WTC11 (cell line): Measurements from ENCODE around the gene RIPPLY3. TPM values are rescaled to one million over a fixed set of nuclear protein-coding genes. Genes with fewer than 3 reads are reported as not detected.

Experiments used
- ATAC-seq: fragments of 200-7000 bp; cut with Tn5 transposase; 2 replicates; pipeline ENCODE4 v1.10.0; 2021; ENCODE audit warnings: mild to moderate bottlenecking, moderate library complexity
- CTCF ChIA-PET: fragments of 300-600 bp; sonication (Branson Sonifier 250); formaldehyde crosslinking; loops from one replicate; lab custom pipeline; 2021; ENCODE audit warnings: antibody characterized with exemption; lab: Charles Lee
- POLR2A ChIA-PET: fragments of 350-600 bp; sonication (Branson Sonifier 250); formaldehyde crosslinking; loops from one replicate; lab custom pipeline; 2021; ENCODE audit warnings: antibody characterized with exemption; lab: Charles Lee
- DNase-seq: peaks from one replicate; pipeline ENCODE4 v3.0.0; 2021; ENCODE audit warnings: low spot score
- H3K27ac Mint-ChIP-seq: 2 replicates; pipeline ENCODE4 v1.8.0; 2021; ENCODE audit warnings: mixed read lengths
- H3K27me3 Mint-ChIP-seq: 2 replicates; pipeline ENCODE4 v1.8.0; 2021; ENCODE audit warnings: low read depth, mild to moderate bottlenecking, moderate library complexity, mixed read lengths
- H3K36me3 Mint-ChIP-seq: 2 replicates; pipeline ENCODE4 v1.8.0; 2021; ENCODE audit warnings: mixed read lengths
- H3K4me1 Mint-ChIP-seq: 2 replicates; pipeline ENCODE4 v1.8.0; 2022; ENCODE audit warnings: mixed read lengths
- H3K4me3 Mint-ChIP-seq: 2 replicates; pipeline ENCODE4 v1.8.0; 2021; ENCODE audit warnings: mild to moderate bottlenecking, moderate library complexity, mixed read lengths
- H3K9me3 Mint-ChIP-seq: 2 replicates; pipeline ENCODE4 v1.8.0; 2021; ENCODE audit warnings: mixed read lengths
- CREM ChIP-seq: sonication (generic); formaldehyde crosslinking; IDR thresholded peaks from 2 replicates; pipeline ENCODE4 v1.8.1; 2022; ENCODE audit warnings: mild to moderate bottlenecking, missing genetic modification reagents, moderate library complexity
- FOXJ3 ChIP-seq: sonication (generic); formaldehyde crosslinking; IDR thresholded peaks from 2 replicates; pipeline ENCODE4 v1.9.0; 2021; ENCODE audit warnings: missing genetic modification reagents, mild to moderate bottlenecking, borderline replicate concordance
- GRHL2 ChIP-seq: fragments of 250-450 bp; sonication (Bioruptor Pico); IDR thresholded peaks from 2 replicates; pipeline ENCODE4 v1.8.0; 2022; ENCODE audit warnings: mild to moderate bottlenecking, moderate library complexity; ENCODE audit not compliant: insufficient replicate concordance, severe bottlenecking
- JUN ChIP-seq: sonication (generic); formaldehyde crosslinking; IDR thresholded peaks from 2 replicates; pipeline ENCODE4 v1.8.0; 2023; ENCODE audit warnings: mild to moderate bottlenecking, missing genetic modification reagents
- NR1H2 ChIP-seq: sonication (generic); formaldehyde crosslinking; IDR thresholded peaks from 2 replicates; pipeline ENCODE4 v1.9.0; 2021; ENCODE audit warnings: mild to moderate bottlenecking, moderate library complexity, missing genetic modification reagents
- NR2C2 ChIP-seq: sonication (generic); formaldehyde crosslinking; IDR thresholded peaks from 2 replicates; pipeline ENCODE4 v1.8.0; 2022; ENCODE audit warnings: mild to moderate bottlenecking, missing genetic modification reagents
- SMAD4 ChIP-seq: sonication (generic); formaldehyde crosslinking; IDR thresholded peaks from 2 replicates; pipeline ENCODE4 v1.8.0; 2022; ENCODE audit warnings: mild to moderate bottlenecking, missing genetic modification reagents
- SOX15 ChIP-seq: fragments of 250-450 bp; sonication (Bioruptor Pico); IDR thresholded peaks from 2 replicates; pipeline ENCODE4 v1.9.0; 2021; ENCODE audit warnings: mild to moderate bottlenecking
- TEAD1 ChIP-seq: sonication (generic); formaldehyde crosslinking; IDR thresholded peaks from 2 replicates; pipeline ENCODE4 v1.8.0; 2022; ENCODE audit warnings: mild to moderate bottlenecking, missing genetic modification reagents
- ZNF263 ChIP-seq: sonication (generic); formaldehyde crosslinking; IDR thresholded peaks from 2 replicates; pipeline ENCODE4 v1.8.1; 2022; ENCODE audit warnings: low read depth, mild to moderate bottlenecking, moderate library complexity, missing genetic modification reagents
- total RNA-seq: library from RNA; stranded (reverse); gene quantifications from 3 replicates; pipeline ENCODE4 v1.2.3, GENCODE V29; 2021
- TF ChIP-seq, protein P1 (sequence below): sonication (generic); formaldehyde crosslinking; IDR thresholded peaks from 2 replicates; pipeline ENCODE4 v1.8.1; 2022; ENCODE audit warnings: missing genetic modification reagents, borderline replicate concordance
- TF ChIP-seq, protein P2 (sequence below): sonication (generic); formaldehyde crosslinking; conservative IDR thresholded peaks from 2 replicates; pipeline ENCODE4 v1.8.1; 2023; ENCODE audit warnings: mild to moderate bottlenecking, low read depth, missing genetic modification reagents, moderate library complexity
- TF ChIP-seq, protein P3 (sequence below): sonication (generic); formaldehyde crosslinking; IDR thresholded peaks from 2 replicates; pipeline ENCODE4 v1.8.1; 2022; ENCODE audit warnings: low read depth, missing genetic modification reagents, borderline replicate concordance
- TF ChIP-seq, protein P4 (sequence below): fragments of 250-450 bp; sonication (Bioruptor Pico); IDR thresholded peaks from 2 replicates; pipeline ENCODE4 v1.8.0; 2021; ENCODE audit warnings: mild to moderate bottlenecking
- TF ChIP-seq, protein P5 (sequence below): fragments of 250-450 bp; sonication (Bioruptor Pico); IDR thresholded peaks from 2 replicates; pipeline ENCODE4 v2.1.2; 2022; ENCODE audit warnings: mild to moderate bottlenecking, moderate library complexity
- TF ChIP-seq, protein P6 (sequence below): sonication (generic); formaldehyde crosslinking; conservative IDR thresholded peaks from 2 replicates; pipeline ENCODE4 v1.8.1; 2022; ENCODE audit warnings: mild to moderate bottlenecking, missing genetic modification reagents
- TF ChIP-seq, protein P7 (sequence below): sonication (generic); formaldehyde crosslinking; IDR thresholded peaks from 2 replicates; pipeline ENCODE4 v1.8.0; 2022; ENCODE audit warnings: mild to moderate bottlenecking, missing genetic modification reagents

The RIPPLY3 gene
- total RNA-seq, 1 experiment from 2014 or later, result 3.5 TPM

DNA sequence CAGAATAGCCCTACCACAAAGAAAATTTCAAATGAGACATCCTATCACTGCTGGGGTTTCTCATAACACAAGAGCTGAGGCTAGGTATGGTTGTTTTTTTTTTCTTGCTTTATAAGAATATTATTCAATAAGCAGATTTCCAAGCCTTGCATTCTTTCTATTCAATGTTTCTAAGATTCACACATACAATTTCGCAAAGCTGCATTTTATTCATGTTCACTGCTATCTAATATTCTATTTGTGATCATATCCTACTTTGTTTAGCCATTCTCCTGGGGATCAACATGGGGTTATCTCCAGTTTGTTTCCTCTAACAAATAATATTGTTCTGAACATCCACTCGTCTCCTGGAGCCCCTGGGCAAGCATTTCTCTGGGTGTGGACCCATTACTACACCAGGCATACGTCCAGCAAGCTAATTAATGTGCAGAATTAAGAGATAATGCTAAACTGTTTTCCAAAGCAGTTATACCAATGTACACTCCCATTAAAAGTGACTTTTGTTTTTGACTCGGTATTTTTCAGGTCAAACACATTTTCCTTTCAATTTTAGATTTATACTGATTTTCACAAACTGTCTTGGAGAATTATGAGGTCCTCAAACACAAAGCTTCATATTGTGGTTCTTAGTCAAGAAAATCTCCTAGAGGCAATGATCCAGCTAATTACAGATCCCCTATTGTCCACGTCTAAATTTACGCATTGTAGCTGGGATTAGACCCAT is 24.4 kb upstream of the RIPPLY3 start:
- Mint-ChIP-seq H3K27me3 (peaks cover 33% of the 10 kb centered on the region), H3K4me1 (peaks cover 12% of the 10 kb centered on the region), H3K4me3 (no peak overlapping the region), H3K9me3 (no peaks in the 10 kb centered on the region), H3K36me3 (no peaks in the 10 kb centered on the region), H3K27ac (no peak overlapping the region)
- ChIA-PET CTCF (interaction anchor here (0.7 kb wide), 1 partner anchor 221 kb away, joined by 4 read pairs; no protein-coding TSS in a partner anchor), POLR2A (no interaction called here)
- ATAC-seq (no peak), DNase-seq (no peak)
- TF ChIP-seq SMAD4, result no peak
- TF ChIP-seq, protein P1, sequence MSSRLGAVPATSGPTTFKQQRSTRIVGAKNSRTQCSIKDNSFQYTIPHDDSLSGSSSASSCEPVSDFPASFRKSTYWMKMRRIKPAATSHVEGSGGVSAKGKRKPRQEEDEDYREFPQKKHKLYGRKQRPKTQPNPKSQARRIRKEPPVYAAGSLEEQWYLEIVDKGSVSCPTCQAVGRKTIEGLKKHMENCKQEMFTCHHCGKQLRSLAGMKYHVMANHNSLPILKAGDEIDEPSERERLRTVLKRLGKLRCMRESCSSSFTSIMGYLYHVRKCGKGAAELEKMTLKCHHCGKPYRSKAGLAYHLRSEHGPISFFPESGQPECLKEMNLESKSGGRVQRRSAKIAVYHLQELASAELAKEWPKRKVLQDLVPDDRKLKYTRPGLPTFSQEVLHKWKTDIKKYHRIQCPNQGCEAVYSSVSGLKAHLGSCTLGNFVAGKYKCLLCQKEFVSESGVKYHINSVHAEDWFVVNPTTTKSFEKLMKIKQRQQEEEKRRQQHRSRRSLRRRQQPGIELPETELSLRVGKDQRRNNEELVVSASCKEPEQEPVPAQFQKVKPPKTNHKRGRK, result no peak
- TF ChIP-seq JUN (CRISPR knock-in tag), result no peak
- TF ChIP-seq TEAD1 (CRISPR knock-in tag), result no peak
- TF ChIP-seq, protein P2, sequence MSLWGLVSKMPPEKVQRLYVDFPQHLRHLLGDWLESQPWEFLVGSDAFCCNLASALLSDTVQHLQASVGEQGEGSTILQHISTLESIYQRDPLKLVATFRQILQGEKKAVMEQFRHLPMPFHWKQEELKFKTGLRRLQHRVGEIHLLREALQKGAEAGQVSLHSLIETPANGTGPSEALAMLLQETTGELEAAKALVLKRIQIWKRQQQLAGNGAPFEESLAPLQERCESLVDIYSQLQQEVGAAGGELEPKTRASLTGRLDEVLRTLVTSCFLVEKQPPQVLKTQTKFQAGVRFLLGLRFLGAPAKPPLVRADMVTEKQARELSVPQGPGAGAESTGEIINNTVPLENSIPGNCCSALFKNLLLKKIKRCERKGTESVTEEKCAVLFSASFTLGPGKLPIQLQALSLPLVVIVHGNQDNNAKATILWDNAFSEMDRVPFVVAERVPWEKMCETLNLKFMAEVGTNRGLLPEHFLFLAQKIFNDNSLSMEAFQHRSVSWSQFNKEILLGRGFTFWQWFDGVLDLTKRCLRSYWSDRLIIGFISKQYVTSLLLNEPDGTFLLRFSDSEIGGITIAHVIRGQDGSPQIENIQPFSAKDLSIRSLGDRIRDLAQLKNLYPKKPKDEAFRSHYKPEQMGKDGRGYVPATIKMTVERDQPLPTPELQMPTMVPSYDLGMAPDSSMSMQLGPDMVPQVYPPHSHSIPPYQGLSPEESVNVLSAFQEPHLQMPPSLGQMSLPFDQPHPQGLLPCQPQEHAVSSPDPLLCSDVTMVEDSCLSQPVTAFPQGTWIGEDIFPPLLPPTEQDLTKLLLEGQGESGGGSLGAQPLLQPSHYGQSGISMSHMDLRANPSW, result no peak
- no peak for TF ChIP-seq FOXJ3 (CRISPR knock-in tag)
- TF ChIP-seq SOX15, result no peak
- TF ChIP-seq, protein P3, sequence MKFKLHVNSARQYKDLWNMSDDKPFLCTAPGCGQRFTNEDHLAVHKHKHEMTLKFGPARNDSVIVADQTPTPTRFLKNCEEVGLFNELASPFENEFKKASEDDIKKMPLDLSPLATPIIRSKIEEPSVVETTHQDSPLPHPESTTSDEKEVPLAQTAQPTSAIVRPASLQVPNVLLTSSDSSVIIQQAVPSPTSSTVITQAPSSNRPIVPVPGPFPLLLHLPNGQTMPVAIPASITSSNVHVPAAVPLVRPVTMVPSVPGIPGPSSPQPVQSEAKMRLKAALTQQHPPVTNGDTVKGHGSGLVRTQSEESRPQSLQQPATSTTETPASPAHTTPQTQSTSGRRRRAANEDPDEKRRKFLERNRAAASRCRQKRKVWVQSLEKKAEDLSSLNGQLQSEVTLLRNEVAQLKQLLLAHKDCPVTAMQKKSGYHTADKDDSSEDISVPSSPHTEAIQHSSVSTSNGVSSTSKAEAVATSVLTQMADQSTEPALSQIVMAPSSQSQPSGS, result no peak
- TF ChIP-seq CREM (CRISPR knock-in tag), result no peak
- TF ChIP-seq, protein P4, sequence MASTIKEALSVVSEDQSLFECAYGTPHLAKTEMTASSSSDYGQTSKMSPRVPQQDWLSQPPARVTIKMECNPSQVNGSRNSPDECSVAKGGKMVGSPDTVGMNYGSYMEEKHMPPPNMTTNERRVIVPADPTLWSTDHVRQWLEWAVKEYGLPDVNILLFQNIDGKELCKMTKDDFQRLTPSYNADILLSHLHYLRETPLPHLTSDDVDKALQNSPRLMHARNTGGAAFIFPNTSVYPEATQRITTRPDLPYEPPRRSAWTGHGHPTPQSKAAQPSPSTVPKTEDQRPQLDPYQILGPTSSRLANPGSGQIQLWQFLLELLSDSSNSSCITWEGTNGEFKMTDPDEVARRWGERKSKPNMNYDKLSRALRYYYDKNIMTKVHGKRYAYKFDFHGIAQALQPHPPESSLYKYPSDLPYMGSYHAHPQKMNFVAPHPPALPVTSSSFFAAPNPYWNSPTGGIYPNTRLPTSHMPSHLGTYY (CRISPR knock-in tag), result no peak
- TF ChIP-seq NR2C2, result no peak
- TF ChIP-seq, protein P5, sequence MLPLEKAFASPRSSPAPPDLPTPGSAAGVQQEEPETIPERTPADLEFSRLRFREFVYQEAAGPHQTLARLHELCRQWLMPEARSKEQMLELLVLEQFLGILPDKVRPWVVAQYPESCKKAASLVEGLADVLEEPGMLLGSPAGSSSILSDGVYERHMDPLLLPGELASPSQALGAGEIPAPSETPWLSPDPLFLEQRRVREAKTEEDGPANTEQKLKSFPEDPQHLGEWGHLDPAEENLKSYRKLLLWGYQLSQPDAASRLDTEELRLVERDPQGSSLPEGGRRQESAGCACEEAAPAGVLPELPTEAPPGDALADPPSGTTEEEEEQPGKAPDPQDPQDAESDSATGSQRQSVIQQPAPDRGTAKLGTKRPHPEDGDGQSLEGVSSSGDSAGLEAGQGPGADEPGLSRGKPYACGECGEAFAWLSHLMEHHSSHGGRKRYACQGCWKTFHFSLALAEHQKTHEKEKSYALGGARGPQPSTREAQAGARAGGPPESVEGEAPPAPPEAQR (CRISPR knock-in tag), result no peak
- TF ChIP-seq ZNF263 (CRISPR knock-in tag), result no peak
- no peak for TF ChIP-seq NR1H2 (CRISPR knock-in tag)
- TF ChIP-seq, protein P6, sequence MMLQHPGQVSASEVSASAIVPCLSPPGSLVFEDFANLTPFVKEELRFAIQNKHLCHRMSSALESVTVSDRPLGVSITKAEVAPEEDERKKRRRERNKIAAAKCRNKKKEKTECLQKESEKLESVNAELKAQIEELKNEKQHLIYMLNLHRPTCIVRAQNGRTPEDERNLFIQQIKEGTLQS, result no peak
- TF ChIP-seq GRHL2, result no peak
- TF ChIP-seq, protein P7, sequence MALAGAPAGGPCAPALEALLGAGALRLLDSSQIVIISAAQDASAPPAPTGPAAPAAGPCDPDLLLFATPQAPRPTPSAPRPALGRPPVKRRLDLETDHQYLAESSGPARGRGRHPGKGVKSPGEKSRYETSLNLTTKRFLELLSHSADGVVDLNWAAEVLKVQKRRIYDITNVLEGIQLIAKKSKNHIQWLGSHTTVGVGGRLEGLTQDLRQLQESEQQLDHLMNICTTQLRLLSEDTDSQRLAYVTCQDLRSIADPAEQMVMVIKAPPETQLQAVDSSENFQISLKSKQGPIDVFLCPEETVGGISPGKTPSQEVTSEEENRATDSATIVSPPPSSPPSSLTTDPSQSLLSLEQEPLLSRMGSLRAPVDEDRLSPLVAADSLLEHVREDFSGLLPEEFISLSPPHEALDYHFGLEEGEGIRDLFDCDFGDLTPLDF, result no peak
